ENCODE data around the gene DROSHA.

DNA sequence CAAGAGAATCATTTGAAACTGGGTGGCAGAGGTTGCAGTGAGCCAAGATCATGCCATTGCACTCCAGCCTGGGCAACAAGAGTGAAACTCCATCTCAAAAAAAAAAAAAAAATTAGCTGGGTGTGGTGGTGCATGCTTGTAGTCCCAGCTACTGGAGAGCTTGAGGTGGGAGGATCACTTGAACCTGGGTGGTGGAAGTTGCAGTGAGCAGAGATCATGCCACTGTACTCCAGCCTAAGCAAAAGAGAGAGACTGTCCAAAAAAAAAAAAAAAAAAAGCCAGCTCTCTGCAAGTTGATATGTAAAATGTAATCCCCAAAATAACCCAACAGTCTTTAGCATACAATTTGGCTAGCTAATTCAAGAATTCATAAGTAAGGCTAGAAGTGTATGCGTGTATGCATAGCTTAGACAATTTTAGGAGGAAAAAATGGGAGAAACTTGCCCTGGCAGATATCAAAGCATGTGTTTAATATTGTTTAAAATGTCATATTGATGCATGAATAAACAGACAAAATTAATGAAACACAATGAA, 36.5 kb upstream of the DROSHA start:
- TF ChIP-seq, protein P1, sequence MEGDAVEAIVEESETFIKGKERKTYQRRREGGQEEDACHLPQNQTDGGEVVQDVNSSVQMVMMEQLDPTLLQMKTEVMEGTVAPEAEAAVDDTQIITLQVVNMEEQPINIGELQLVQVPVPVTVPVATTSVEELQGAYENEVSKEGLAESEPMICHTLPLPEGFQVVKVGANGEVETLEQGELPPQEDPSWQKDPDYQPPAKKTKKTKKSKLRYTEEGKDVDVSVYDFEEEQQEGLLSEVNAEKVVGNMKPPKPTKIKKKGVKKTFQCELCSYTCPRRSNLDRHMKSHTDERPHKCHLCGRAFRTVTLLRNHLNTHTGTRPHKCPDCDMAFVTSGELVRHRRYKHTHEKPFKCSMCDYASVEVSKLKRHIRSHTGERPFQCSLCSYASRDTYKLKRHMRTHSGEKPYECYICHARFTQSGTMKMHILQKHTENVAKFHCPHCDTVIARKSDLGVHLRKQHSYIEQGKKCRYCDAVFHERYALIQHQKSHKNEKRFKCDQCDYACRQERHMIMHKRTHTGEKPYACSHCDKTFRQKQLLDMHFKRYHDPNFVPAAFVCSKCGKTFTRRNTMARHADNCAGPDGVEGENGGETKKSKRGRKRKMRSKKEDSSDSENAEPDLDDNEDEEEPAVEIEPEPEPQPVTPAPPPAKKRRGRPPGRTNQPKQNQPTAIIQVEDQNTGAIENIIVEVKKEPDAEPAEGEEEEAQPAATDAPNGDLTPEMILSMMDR (IDR thresholded peaks at IDR 0.05): no peak
- no peak for TF ChIP-seq POLR2A (IDR thresholded peaks at IDR 0.05)

Measured in body of pancreas (tissue), 4 donors.